Fibroblast of gingiva (primary cell): Measurements from ENCODE around the gene MBNL2.

Experiments used
- DNase-seq: peaks from one replicate; pipeline ENCODE4 v3.0.0-alpha.2; 2011; ENCODE audit warnings: low read depth

Gene MBNL2

DNA sequence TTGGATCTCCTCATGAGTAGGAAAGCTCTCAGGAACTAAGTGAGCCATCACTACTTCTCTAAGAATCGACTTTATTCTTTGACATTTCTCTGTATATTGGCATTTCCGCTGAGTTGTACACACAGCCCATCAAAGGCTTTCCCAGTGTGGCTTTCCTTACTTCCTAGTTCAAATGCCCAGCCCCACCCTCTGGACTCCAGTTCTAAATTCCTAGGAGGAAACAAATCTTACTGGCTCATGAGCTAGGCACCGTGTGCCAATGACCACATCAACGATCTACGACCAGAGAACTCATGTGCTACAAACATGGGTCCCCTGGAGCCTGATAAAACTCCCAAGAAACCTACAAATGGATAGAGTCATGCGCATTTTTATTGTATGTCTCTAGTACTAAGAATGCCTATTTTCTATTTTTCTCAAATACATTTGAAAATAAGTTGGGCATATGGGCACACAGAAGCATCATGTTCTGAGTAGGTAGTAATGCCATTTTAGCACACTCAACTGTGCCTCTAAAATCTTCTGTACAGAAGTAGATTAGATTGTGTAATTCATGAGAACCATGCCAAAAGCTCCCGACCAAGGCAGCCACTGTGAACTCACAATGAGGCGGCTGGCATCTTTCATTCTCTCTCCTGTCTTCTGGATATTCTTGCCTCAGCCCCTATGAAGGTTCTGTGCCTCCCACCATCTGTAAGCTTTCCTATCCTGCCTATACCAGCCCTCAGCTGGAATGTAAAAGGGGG, 201.3 kb downstream of the MBNL2 start:
- DNase-seq, result peak; percentile 28

DNA sequence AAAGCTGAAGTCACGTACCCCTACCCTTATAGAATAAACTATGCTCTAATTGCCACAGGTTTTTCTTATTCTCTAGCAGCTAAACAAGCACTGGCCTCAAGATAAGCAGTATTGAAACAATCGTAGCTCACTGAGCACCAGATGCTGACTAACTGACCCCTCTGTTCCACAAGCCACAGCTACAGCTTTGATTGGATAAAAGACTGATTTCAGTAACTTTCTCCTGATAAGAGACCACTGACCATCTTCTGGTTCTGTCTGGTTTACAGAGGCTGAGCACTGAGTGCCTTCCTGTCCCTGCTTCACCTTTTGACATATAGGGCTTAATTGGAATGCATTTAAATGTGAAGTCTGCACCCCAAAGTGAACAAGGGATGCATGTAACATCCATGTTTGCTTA, 203.5 kb downstream of the MBNL2 start:
- no peak for DNase-seq

DNA sequence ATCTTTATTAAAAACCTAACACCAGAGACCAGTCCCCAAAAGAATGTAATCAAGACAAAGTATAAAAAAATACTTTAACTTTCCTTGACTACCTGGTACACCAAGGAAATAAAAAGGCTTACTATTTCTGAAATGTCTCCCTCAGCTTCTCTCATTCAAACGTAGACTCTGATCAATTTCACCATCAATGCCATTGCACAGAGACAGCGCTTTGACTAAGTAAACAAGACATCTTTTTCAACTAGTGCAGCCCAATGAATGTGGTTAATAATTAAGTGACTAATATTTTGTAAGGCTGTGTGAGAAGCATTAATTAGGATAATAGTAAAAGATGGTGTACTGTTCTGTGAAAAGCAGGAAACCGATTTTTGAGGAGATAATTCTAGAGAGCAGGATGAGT, 204.6 kb downstream of the MBNL2 start:
- DNase-seq, result no peak

DNA sequence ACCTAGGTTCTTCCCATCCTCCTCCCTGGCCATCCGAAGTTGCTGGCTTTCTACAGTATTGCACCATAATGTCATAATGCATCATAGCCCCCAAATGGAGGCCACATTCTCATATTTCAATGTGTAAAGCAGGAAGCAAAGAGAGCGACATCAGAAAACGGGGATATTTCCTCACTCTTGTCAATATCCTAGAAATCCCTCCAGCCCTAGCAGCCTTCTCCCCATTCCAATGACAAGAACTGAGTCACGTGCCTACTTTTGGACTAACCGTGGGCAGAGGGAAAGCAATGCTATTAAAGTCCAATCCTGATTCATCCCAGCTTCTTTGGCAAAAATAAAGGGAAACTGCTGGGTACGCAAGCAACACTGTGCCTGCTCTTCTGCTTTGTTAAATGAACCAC, 207.5 kb downstream of the MBNL2 start:
- peak; percentile 47 for DNase-seq

DNA sequence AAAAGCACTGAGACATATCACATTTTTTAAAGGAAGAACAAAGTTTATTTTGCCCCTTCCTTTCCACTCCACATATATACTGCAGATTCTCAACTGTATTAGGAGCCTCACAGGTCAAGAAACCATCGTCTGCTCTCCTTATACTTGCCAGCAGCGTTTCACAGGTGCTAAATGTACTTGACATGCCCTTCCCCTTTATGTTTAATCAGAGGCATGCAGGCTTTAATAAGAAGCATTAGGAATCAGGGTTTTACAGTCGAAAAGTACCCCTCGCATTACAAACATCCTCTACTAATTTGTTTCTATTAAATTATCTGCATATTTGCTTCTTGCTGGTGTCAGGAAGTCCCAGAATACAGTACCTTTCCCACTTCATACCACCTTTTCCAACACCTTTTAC, 208.2 kb downstream of the MBNL2 start:
- DNase-seq, result no peak

DNA sequence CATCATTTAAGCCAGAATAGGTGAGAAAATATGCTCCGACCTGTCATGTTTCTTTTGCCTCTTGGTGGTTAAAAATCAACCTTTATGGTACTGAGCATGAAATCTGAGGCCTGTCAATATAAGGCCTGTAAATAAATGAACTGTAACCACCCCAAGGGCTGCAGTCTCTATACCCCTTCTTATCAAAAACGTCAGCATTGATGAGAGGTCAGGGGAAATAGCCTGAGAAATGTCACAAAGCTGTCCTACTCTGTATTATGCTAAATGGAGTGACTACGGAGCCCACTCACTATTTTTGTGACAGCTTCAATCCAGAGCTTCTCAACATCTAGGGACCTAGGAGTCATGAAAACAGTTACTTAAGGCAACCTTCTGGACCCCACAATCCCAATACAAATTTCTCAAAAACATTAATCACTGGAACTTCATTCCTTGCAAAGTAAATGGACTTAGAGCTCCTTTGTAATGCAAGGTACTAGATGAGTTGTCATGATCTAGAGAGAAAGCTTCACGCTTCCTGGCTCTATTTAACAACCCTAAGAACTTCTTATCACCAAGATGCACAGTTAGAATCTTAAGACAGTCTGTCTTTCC, 209.1 kb downstream of the MBNL2 start:
- no peak for DNase-seq

DNA sequence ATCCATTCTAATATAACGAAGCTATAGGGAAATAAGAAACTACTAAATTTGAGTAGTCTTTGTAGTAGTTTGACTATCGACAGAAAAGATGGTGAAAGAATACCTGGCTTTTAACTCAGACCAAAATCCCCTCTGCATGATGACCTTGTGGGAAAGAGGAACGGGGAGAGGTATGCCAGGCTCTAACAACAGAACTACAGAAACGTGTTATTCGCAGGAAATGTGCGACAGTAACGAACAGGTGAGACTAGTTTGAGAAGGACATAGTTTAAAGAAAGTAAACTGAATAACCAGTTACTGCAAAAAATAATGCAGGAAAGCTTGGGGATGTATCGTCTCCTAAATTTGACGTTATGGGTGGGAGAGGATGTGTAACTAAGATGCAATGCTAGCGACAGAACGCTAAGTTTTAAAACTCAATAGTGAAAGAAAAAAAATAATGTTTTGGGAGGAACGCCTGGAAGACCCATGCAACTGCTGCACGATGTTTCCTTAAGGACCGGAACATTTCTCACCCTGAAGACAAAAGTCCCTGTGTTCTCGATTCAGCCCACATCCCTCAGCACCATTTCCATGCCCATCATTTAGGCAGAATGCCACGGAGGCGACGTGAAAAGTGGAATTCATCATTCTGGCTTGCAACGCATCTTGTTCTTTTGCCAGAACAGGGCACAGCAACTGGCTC, 210.2 kb downstream of the MBNL2 start:
- DNase-seq, result no peak

DNA sequence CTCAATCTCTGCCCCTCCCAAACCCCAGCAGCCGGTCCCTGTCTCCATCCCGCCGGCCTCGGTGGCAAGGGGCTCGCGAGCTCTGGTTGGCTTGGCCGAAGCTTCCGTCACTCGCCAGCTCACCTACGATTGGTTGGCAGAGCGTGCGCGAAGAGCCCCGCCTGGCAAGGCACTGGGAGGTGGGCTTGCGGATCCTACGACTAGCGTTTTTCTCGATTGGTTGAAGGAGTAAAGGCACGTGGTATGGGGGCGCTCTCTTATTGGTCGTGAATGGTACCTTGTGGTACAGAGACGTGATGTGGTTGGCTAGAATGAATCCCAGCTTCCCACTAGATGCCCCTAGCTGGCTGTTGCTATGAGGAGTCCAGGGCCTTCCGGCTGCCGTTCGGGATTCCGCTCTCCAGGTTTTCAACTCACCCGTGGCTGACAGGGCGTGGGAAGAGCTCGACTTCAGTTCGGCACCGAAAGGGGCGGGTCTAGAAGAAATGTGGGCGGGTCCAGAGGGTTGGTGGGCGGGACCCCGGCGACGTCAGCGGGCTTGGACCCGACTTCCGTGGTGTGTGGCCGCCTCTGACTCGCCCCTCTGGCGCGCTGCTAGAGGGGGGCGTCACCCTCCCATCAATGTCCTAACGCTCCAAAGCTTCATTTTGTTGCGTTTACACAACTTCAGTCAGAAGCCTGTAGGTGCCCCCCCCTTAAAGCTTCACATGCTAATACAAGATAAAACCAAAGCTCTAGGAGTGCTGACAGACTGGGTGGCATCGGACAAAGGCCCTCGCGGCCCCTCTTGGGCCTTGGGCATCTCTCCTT, 211.0 kb downstream of the MBNL2 start:
- peak; percentile 100 for DNase-seq

DNA sequence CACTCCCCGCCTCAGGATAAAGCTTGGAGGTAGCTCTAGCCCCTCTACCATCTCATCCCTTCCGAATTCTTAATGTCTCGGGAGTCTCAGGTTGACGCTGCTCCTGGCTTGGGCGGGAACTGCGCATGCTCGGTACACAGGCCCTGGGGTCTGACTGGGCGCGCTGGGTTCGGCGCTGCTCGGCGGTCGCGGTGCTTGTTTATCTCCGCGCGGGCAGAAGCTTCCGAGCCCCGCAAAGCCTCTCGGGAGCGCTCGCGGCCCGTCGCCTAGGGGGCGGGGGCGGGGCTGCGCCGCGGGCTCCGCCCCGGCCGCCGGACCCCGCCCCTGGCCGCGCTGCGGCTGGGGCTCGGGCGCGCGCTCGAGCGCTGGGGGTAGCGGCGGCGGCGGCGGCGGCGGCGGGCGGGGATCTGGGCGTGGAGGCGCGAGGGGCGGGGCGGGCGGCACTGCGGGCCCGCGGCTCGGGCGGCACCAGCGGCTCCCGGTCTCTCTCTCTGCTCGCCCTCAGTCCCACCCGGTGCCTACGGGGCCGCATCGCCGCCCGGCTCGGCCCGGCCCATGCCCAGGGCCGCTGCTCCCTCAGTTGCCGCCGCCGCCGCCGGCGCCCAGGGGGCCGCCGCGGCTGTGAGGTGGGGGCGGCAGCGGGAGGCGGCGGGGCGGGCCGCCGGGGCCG, 211.7 kb downstream of the MBNL2 start, which contains the start of gene RAP2A:
TSS of gene RAP2A (plus strand) at position 443 of the 670 bp plus-strand sequence. CDS start 302 bp downstream, outside the sequence.
- peak; percentile 91 for DNase-seq

DNA sequence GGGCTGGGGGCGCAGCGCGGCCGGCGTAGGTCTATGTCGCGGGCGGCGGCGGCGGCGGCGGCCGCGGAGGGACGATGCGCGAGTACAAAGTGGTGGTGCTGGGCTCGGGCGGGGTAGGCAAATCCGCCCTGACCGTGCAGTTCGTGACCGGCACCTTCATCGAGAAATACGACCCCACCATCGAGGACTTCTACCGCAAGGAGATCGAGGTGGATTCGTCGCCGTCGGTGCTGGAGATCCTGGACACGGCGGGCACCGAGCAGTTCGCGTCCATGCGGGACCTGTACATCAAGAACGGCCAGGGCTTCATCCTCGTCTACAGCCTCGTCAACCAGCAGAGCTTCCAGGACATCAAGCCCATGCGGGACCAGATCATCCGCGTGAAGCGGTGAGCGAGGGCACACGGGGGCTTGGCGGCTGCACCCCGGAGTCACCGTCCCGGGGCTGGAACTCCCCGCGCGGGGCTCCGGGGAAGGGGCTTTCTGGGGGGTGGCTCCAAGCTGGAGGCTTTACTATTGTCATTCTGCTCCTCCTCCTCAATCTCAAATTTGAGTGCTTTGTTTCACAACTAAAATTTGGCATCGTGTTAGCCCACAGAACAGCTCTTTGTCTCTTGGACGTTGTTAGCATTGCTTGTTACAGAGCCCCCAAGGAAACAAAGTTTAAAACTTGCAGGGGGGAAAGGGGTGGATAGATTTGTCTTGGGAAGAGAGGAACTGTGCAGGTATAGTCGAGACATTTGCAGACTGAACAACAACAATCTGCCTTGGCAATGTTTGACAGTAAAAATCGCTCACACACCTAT, 212.5 kb downstream of the MBNL2 start:
- peak; percentile 24 for DNase-seq

DNA sequence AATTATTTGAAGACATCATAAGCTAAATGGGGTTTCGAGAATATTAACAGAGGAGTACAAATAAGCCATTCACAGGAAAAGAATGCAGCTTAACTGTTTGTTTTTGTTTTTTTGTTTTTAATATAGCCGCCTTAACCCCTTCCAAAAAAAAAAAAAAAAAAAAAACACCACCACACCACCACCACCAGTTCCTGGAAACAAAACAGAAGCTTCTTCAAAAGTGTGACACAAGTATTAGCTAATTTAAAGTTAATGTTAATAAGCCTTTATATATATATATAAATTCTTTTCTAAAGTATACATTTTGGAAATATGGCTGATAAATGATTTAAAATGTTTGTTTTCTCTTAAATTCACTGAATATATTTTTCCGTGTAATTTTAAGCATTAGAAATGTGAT, 213.2 kb downstream of the MBNL2 start:
- no peak for DNase-seq

DNA sequence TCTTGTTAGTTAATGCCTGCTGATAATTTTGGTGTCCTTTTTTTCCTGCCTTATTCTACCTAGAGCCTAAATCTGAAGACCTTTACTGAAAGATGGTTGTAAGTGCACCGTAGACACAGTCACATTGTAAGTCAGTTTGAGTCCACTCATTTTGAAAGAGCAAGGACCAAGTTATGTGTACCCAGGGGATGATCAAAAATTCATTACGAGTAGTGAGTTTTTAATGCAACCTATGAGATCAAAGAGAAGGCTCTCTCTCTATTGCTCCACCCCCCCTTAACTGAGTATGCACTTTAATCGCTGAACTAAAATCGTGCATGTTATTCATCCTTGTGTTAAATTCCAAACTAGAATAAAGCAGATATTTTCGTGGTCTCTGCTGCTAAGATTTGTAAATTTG, 213.7 kb downstream of the MBNL2 start:
- no peak for DNase-seq

DNA sequence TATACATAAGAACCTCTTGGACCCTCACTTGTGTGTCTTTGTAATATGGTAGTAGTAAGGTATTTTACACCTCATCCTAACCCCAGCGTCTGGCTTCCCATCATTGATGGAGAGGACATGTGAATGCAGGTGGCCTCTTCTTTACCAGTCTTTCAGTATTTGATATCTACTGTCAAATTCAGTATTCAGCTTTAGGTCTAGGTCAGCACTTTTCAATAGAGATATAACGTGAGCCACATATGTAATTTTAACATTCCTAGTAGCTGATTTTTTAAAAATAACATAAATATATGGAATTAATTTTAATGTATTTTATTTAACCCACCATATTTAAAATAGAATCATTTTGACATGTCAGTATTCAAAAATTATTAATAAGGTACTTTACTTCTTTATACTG, 214.7 kb downstream of the MBNL2 start:
- no peak for DNase-seq

DNA sequence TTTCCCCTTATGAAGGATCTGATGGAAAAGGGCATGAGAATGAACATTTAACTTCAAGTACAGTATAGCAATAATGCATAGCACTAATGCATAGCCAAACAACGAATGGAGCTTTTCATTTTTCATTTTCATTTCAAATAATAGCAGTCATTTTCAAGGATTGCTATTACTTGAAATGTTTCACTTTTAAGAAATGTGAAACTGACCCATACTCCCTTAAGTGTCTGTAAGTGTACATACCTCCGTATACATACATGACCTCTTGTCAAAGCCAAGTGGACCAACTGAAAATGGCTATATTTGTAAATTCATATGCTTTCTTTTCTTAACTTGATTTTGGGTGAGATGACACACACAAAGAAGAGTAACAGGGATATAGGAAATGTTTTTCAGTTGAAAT, 215.6 kb downstream of the MBNL2 start:
- no peak for DNase-seq

DNA sequence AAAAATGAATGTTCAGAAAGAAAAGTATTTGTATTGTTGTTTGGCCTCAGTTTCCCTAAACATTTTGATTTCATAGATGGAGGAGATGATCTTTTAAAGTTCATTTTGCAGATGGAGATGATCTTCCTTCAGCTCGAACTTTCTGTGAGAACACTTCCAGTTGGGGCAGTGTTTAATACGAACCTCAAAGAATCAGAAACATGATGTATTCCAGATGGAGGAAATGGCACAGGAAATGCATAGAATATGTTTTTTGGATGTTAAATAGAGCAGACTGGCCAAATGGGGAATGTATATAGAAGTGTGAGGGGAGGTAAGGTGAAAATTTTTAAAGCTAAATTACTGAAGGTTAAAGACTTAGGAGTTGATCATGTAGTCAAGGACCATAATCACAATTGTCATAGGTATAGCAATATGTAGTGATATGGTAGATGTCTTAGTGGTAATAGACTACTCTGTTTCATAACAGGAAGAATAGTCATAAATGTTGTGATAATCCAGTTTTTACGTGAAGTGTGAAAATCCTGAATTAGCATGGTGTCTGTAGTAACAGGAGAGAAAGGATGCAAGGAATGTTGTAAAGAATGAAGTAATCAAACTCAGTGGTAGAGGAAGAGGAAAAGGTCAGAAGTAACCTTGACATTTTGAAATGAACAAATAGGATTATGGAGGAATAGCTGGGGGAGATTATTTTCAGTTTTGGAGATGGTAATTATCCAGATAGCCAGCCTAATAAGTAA, 216.9 kb downstream of the MBNL2 start:
- DNase-seq, result no peak

DNA sequence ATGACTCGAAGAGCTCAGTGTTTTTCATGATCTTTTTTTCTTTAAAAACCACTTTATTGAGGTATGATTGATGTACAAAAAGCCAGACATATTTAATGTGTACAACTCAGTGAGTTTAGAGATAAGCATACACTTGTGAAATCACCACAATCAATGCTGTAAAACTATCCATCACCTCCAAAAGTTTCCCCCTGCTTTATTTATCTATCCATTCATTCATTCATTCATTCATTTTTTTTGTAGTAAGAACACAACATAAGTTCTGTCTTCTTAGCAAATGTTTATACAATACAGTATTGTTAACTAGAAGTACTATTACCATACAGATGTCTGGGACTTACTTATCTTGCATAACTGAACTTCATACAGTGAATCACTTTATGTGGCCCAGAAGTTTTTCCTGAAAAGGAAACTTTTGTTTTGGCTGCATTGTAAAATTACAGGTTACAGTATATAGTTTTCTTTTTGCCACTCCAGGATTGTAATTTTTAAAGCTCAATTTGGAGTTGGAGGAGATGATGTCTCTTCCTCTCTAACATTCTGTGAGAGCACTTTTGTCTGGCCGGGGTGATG, 218.6 kb downstream of the MBNL2 start:
- DNase-seq, result no peak

DNA sequence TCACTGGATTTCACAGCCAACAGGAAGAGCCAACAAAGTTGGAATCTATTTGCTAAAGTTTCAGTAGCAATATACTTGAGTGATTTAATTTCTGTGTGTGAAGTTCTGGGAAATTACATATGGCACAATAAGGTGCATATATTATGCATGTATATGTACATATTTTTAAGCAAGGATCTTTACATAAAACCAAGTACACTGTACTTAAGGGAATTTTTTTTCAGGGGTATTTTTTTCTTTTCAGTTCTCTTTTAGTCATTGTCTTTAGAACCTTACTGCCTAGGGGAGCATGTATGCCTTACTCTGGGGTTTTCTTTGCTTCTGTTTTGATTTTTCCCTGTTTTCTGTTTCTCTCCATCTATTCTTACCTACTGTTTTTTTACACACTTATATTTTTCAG, 219.2 kb downstream of the MBNL2 start:
- DNase-seq, result no peak
